Measurements from ENCODE around the gene ABCB8. TPM values are rescaled to one million over a fixed set of nuclear protein-coding genes. Genes with fewer than 3 reads are reported as not detected.
A peak's percentile ranks its signal among the peaks of the same experiment; 100 is the strongest.

Gene ABCB8
- 26.4 and 37.9 TPM in 2 replicates for total RNA-seq

DNA sequence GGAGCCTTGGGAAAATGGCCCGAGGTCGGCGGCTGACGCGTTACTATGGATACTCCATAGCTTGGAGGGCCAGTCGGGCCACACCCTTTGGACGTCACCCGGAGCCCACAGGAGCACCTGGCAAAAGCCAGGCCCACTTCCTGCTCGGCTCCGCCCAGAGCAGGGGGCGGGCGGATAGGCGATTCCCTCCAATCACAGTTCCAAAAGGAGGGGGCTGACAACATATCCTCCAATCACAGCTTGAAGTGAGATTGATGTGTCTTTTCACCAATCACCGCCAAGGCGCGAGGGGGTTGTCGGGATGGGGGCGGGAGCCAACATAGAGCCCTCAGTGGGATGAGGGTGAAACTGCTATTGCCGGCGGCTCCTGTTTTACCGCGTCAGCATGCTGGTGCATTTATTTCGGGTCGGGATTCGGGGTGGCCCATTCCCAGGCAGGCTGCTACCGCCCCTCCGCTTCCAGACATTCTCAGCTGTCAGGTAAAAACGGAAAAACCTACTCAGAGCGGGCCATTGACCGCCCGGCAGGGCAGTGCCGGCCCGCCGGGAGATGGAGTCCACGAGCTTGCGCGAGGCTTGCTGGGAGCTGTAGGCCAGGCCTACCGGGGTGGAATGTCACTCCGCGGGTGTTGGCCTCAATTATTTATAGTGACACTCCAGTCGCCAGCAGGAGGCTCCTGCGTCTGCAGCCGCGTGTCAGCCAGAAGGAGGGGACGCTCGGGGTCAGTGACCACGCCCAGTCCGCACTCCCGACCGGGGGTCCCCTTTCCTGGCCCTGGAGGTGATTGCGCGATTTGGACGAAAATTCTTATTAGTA, at the start of gene ABCB8:
TSS of gene ABCB8 (plus strand) at position 320 of the 817 bp plus-strand sequence. CDS start at position 386, 66 bp downstream.
- peak; percentile 93 for DNase-seq (ENCODE audit: low read depth, low spot score)

- no peak for DNase-seq (ENCODE audit: low read depth, low spot score)
These were observed 48.4 kb upstream of the ABCB8 start for GRCh38 chr7:150979713-150980390.

GRCh38 chr7:150980663-150981062, 47.6 kb upstream of the ABCB8 start:
- no peak for DNase-seq (ENCODE audit: low read depth, low spot score)

GRCh38 chr7:150981644-150982043, 46.6 kb upstream of the ABCB8 start:
- no peak for DNase-seq (ENCODE audit: low read depth, low spot score)

- no peak for DNase-seq (ENCODE audit: low read depth, low spot score)
These were observed 45.9 kb upstream of the ABCB8 start for GRCh38 chr7:150982351-150982750.

DNA sequence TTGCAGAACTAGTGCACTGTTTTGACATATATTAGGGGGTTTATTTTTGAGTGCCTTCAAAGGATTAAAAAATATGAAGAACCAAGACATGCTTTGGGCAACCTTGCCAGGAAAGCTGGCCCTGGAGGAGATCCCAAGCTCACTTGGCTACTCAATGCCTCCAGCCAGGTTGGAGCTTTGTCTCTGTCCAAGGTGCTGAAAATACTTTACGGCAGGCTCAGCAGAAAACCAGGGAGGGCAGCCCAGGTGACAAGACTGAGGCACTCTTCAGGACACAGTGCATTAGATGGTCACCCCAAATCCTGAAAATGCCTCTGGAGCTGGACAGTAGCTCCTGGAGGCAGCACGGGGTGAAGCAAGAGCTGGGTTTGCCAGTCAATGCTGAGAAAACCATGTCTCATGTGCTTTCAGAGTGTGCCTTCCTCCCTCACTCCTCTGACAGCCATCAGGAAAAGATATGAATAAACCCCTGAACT, 44.3 kb upstream of the ABCB8 start:
- no peak for DNase-seq (ENCODE audit: low read depth, low spot score)

GRCh38 chr7:150986099-150986512, 42.1 kb upstream of the ABCB8 start:
- no peak for DNase-seq (ENCODE audit: low read depth, low spot score)

- DNase-seq (ENCODE audit: low read depth, low spot score), result no peak
These were observed 41.7 kb upstream of the ABCB8 start for GRCh38 chr7:150986556-150986955.

GRCh38 chr7:150988230-150989226, 39.7 kb upstream of the ABCB8 start:
- DNase-seq (ENCODE audit: low read depth, low spot score), result peak; percentile 55

DNA sequence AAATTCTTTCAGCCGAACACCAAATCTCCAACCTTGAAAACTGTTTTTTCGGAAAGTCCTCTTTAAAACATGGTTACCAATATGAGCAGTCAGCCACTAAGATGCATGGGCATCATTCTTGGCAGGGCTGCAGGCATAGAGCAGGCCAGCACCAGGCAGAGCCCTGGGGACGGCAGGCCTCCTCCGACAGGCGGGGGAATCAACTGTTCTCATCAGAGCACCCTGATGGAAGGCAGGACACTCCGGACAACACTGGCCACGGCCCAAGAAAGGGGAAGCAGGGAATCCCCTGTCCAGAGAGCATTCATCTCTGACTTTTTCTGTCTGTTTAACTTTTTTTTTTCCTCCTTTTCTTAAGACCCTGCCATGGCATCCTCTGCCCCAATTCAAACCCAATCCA, 38.8 kb upstream of the ABCB8 start:
- no peak for DNase-seq (ENCODE audit: low read depth, low spot score)

- no peak for DNase-seq (ENCODE audit: low read depth, low spot score)
These were observed 37.6 kb upstream of the ABCB8 start, which contains the start of gene NOS3 for GRCh38 chr7:150990416-150991186. TSS of gene NOS3 (plus strand) at chr7:150991017. CDS start at chr7:150993804, 2,787 bp downstream.

DNA sequence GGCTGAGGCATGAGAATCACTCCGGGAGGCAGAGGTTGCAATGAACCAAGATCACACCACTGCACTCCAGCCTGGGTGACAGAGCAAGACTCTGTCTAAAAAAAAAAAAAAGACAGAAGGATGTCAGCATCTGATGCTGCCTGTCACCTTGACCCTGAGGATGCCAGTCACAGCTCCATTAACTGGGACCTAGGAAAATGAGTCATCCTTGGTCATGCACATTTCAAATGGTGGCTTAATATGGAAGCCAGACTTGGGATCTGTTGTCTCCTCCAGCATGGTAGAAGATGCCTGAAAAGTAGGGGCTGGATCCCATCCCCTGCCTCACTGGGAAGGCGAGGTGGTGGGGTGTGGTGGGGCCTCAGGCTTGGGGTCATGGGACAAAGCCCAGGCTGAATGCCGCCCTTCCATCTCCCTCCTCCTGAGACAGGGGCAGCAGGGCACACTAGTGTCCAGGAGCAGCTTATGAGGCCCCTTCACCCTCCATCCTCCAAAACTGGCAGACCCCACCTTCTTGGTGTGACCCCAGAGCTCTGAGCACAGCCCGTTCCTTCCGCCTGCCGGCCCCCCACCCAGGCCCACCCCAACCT, 36.1 kb upstream of the ABCB8 start:
- DNase-seq (ENCODE audit: low read depth, low spot score), result no peak

- DNase-seq (ENCODE audit: low read depth, low spot score), result peak; percentile 61
These were observed 35.4 kb upstream of the ABCB8 start for GRCh38 chr7:150992833-150993302.

- peak; percentile 63 for DNase-seq (ENCODE audit: low read depth, low spot score)
These were observed 34.7 kb upstream of the ABCB8 start for GRCh38 chr7:150993511-150993910.

- DNase-seq (ENCODE audit: low read depth, low spot score), result peak; percentile 75
These were observed 34.0 kb upstream of the ABCB8 start for GRCh38 chr7:150994141-150994837.

GRCh38 chr7:150994838-150995510, 33.3 kb upstream of the ABCB8 start:
- no peak for DNase-seq (ENCODE audit: low read depth, low spot score)

DNA sequence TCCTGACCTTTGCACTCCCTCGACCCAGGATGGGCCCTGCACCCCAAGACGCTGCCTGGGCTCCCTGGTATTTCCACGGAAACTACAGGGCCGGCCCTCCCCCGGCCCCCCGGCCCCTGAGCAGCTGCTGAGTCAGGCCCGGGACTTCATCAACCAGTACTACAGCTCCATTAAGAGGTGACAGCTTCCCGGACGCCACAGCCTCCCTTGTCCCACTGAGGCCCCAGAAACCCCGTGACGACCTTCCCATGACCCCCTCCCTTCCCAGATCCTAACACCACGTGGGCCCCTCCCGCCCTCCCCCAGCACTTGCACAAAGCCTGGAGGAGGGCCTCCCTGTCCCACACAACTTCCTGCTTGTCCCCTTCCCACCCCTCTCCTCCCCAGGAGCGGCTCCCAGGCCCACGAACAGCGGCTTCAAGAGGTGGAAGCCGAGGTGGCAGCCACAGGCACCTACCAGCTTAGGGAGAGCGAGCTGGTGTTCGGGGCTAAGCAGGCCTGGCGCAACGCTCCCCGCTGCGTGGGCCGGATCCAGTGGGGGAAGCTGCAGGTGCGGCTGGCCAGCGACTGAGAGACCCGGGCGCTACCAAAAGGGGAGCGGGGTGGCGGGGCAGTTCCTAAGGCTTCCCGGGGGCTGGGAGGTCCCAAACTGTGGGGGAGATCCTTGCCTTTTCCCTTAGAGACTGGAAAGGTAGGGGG, 31.7 kb upstream of the ABCB8 start:
- DNase-seq (ENCODE audit: low read depth, low spot score), result no peak

DNA sequence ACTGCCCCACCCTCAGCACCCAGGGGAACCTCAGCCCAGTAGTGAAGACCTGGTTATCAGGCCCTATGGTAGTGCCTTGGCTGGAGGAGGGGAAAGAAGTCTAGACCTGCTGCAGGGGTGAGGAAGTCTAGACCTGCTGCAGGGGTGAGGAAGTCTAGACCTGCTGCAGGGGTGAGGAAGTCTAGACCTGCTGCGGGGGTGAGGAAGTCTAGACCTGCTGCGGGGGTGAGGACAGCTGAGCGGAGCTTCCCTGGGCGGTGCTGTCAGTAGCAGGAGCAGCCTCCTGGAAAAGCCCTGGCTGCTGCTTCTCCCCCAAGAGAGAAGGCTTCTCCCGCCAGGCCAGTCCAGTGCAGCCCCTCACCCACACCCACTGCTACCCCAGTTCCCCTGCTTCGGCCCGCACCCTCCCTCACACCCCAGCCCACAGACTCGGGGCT, 31.2 kb upstream of the ABCB8 start:
- DNase-seq (ENCODE audit: low read depth, low spot score), result no peak

Measured in pulmonary artery endothelial cell (primary cell).